H7 (cell line): Measurements from ENCODE around the gene ANKRD53. TPM values are rescaled to one million over a fixed set of nuclear protein-coding genes. Genes with fewer than 3 reads are reported as not detected.
A peak's percentile ranks its signal among the peaks of the same experiment; 100 is the strongest.

Source experiments
- DNase-seq: peaks from one replicate; pipeline ENCODE4 v3.0.0; 2012
- H3K27me3 ChIP-seq: 2 replicates; pipeline ENCODE4 v1.6.0; 2011; ENCODE audit warnings: mild to moderate bottlenecking, low read length; ENCODE audit not compliant: control insufficient read depth, insufficient read depth
- H3K36me3 ChIP-seq: replicated peaks from 2 replicates; pipeline ENCODE4 v1.5.1; 2011; ENCODE audit warnings: low read length; ENCODE audit not compliant: control insufficient read depth, insufficient read depth
- H3K4me3 ChIP-seq: 2 replicates; pipeline ENCODE4 v1.5.1; 2011; ENCODE audit warnings: low read depth, mild to moderate bottlenecking, control low read depth, low read length, moderate library complexity; ENCODE audit not compliant: insufficient read depth
- total RNA-seq: library from RNA; depleted of rRNA; stranded (reverse); fragments of >200 nt; shearing (Covaris generic); gene quantifications from 2 replicates; pipeline ENCODE4 v1.2.3, GENCODE V29; 2014

ANKRD53 gene
- total RNA-seq, 1 experiment from 2014 or later: not detected

GRCh38 chr2:70939839-70940580 lies 38.4 kb upstream of the ANKRD53 start:
- Histone ChIP-seq H3K36me3 (no peaks in the 10 kb centered on the region), H3K27me3 (peaks cover 39% of the 10 kb centered on the region), H3K4me3 (no peak overlapping the region)
- peak; percentile 42 for DNase-seq

GRCh38 chr2:70941186-70941585 lies 37.2 kb upstream of the ANKRD53 start:
- peak; percentile 28 for DNase-seq
- no peaks in the 10 kb centered on the region for H3K36me3 ChIP-seq
- H3K4me3 ChIP-seq: no peak overlapping the region
- peaks cover 43% of the 10 kb centered on the region for H3K27me3 ChIP-seq

GRCh38 chr2:70941701-70942100 lies 36.7 kb upstream of the ANKRD53 start:
- Histone ChIP-seq H3K27me3 (peaks cover 47% of the 10 kb centered on the region), H3K36me3 (no peaks in the 10 kb centered on the region), H3K4me3 (no peak overlapping the region)
- peak; percentile 3 for DNase-seq

- Histone ChIP-seq H3K36me3 (no peaks in the 10 kb centered on the region), H3K4me3 (no peak overlapping the region), H3K27me3 (peaks cover 55% of the 10 kb centered on the region)
- peak; percentile 39 for DNase-seq
Measured at GRCh38 chr2:70942396-70943204, 35.8 kb upstream of the ANKRD53 start.

- H3K4me3 ChIP-seq: no peak overlapping the region
- peak; percentile 51 for DNase-seq
- peaks cover 61% of the 10 kb centered on the region for H3K27me3 ChIP-seq
- H3K36me3 ChIP-seq: no peaks in the 10 kb centered on the region
Measured at GRCh38 chr2:70943205-70943871, 35.1 kb upstream of the ANKRD53 start.

GRCh38 chr2:70944111-70944690 lies 34.2 kb upstream of the ANKRD53 start:
- peak; percentile 8 for DNase-seq
- H3K27me3 ChIP-seq: peaks cover 57% of the 10 kb centered on the region
- no peaks in the 10 kb centered on the region for H3K36me3 ChIP-seq
- no peak overlapping the region for H3K4me3 ChIP-seq

DNA sequence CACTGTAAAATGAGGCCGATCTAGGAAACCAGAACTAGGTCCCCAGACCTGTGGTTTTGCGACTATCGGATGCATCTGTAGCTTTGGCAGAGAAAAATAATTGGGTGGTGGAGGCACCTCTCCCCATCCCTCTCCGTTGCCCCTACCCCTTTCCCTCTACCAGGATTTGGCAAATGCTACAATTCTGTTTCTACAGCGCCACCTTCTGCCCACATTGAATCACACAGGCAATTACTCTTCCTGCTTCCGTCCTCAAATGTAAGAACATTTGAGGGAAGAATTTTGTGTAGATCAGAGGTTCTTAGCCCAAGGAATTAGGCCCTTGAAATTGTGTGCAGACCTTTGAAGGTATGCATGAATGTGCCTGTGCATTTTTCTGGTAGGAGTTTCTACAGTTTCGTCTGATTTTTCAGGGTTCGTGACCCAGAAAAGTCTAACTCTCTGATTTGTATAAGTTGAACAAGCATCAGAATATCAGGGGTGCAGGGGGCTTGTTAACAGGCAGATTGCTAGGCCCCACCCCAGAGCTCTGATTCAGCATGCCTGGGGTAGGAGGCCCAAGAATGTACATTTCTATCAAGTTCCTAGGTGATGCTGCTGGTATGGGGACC lies 31.5 kb upstream of the ANKRD53 start:
- Histone ChIP-seq H3K36me3 (no peaks in the 10 kb centered on the region), H3K27me3 (peaks cover 39% of the 10 kb centered on the region), H3K4me3 (no peak overlapping the region)
- DNase-seq: peak; percentile 79

GRCh38 chr2:70947556-70948184 lies 30.8 kb upstream of the ANKRD53 start:
- no peaks in the 10 kb centered on the region for H3K36me3 ChIP-seq
- H3K27me3 ChIP-seq: peaks cover 35% of the 10 kb centered on the region
- peak; percentile 22 for DNase-seq
- H3K4me3 ChIP-seq: no peak overlapping the region

- H3K4me3 ChIP-seq: peak overlapping the region; percentile 18; the same call in 1 of the 2 replicates
- H3K27me3 ChIP-seq: peaks cover 35% of the 10 kb centered on the region
- DNase-seq: peak; percentile 91
- H3K36me3 ChIP-seq: no peaks in the 10 kb centered on the region
Measured at GRCh38 chr2:70948337-70949003, 30.0 kb upstream of the ANKRD53 start.

DNA sequence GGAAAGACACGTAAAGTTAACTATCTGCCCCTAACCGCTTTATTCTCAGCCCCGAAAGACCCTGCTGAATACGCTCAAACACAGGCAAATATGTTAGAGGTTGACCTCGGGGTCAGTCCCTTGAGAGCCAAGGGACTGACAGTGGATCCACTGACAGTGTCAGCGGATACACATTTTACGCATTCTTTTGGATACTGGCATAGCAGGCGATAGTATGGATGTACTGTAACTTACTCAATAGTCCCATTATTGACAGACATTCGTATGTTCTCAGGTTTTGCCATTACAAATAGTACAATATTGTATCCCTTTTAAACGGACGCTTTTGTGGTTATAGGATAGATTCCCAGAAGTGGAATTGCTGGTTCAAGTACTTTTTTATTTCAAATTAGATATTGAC lies 29.3 kb upstream of the ANKRD53 start:
- Histone ChIP-seq H3K27me3 (peaks cover 34% of the 10 kb centered on the region), H3K4me3 (no peak overlapping the region), H3K36me3 (no peaks in the 10 kb centered on the region)
- DNase-seq: peak; percentile 9

- peaks cover 15% of the 10 kb centered on the region for H3K27me3 ChIP-seq
- H3K36me3 ChIP-seq: no peaks in the 10 kb centered on the region
- DNase-seq: peak; percentile 5
- no peak overlapping the region for H3K4me3 ChIP-seq
Measured at GRCh38 chr2:70954886-70955285, 23.5 kb upstream of the ANKRD53 start.

GRCh38 chr2:70956141-70956540 lies 22.3 kb upstream of the ANKRD53 start:
- Histone ChIP-seq H3K36me3 (no peaks in the 10 kb centered on the region), H3K4me3 (no peak overlapping the region), H3K27me3 (peaks cover 17% of the 10 kb centered on the region)
- DNase-seq: no peak

DNA sequence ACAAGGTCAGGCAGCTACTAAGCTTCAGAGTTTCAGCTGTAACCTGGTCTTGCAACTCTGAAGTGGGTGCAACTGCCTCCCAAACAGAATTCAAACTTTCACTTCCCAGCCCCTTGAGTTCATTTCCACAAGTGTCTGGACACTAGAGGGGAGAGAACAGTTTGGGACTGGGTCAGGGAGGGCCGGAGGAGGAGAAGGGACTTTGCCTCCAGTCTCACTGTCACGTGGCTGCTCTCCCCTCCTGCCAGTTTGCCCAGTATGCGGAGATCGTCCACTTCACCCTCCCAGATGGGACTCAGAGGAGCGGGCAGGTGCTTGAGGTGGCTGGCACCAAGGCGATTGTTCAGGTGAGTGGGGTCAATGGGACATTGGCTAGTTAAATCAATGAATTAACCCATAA lies 20.6 kb upstream of the ANKRD53 start:
- Histone ChIP-seq H3K27me3 (peaks cover 23% of the 10 kb centered on the region), H3K36me3 (no peaks in the 10 kb centered on the region), H3K4me3 (no peak overlapping the region)
- DNase-seq: peak; percentile 18
